Glutamatergic neuron (in vitro differentiated cells): Measurements from ENCODE around the gene FIBCD1. TPM values are rescaled to one million over a fixed set of nuclear protein-coding genes. Genes with fewer than 3 reads are reported as not detected.

Experiments
- DNase-seq: peaks from one replicate; pipeline ENCODE4 v3.0.0; 2022
- H3K27ac Mint-ChIP-seq: one replicate; pipeline ENCODE4 v1.8.0; 2020; ENCODE audit warnings: mild to moderate bottlenecking, mixed read lengths, inconsistent platforms; ENCODE audit not compliant: unreplicated experiment
- H3K27me3 Mint-ChIP-seq: one replicate; pipeline ENCODE4 v1.8.0; 2020; ENCODE audit warnings: mild to moderate bottlenecking, moderate library complexity, mixed read lengths, inconsistent platforms; ENCODE audit not compliant: unreplicated experiment
- H3K36me3 Mint-ChIP-seq: one replicate; pipeline ENCODE4 v1.8.0; 2020; ENCODE audit warnings: mild to moderate bottlenecking, mixed read lengths, inconsistent platforms; ENCODE audit not compliant: unreplicated experiment
- H3K4me1 Mint-ChIP-seq: one replicate; pipeline ENCODE4 v1.8.0; 2020; ENCODE audit warnings: mild to moderate bottlenecking, low read depth, mixed read lengths, inconsistent platforms; ENCODE audit not compliant: unreplicated experiment
- H3K4me3 Mint-ChIP-seq: one replicate; pipeline ENCODE4 v1.8.0; 2020; ENCODE audit warnings: mild to moderate bottlenecking, mixed read lengths, inconsistent platforms; ENCODE audit not compliant: unreplicated experiment
- H3K9me3 Mint-ChIP-seq: one replicate; pipeline ENCODE4 v1.8.0; 2020; ENCODE audit warnings: mild to moderate bottlenecking, moderate library complexity, mixed read lengths, inconsistent platforms; ENCODE audit not compliant: unreplicated experiment
- CTCF ChIP-seq: fragments of 200-600 bp; sonication (generic); IDR thresholded peaks from one replicate; pipeline ENCODE4 v1.5.0; 2021; ENCODE audit not compliant: partially characterized antibody, unreplicated experiment
- total RNA-seq: library from RNA; stranded (reverse); fragmentation: NEBNext Ultra II Directional; extraction: Animal tissue kit (Norgen Biotek cat#: 25700); gene quantifications from one replicate; pipeline ENCODE4 v1.2.1, GENCODE V29; 2021; ENCODE audit not compliant: unreplicated experiment

FIBCD1 gene
- total RNA-seq, 1 donor from 2014 or later, result not detected

DNA sequence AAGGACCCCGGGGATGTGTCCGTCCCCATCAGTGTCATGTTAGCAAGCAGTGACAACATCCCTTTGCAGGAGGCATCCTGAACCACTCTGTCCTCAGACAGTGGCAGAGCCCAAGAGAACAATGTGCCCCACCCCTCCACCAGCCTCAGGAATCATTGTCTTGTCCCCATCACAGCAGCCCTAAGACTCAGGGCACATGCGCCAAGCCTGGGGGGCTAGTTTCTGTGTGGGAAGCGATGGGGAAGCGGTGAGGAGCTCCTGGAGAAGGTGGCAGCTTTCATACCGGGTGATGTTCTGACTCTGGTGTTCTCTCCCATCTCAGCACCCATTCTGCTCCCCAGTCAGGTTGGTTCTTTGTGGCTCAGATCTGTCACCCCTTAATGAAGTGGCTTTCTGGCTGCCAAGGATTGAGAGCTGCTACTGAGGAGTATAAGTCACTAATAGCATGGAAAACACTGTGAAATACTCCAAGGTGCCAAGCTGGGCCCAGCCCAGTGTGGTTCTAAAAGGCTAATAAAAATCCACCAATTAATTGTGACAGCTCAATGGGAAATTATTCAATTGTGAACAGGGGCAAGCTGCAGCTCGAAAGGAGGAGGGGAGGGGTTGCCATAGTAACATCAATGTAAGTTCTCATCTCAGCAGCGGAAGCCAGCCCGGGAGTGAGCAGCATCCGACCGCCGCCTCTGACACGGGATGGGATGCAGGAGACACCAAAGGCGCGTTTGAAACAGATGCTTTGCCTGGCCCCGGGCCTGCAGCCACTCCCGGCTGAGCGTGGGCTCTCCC, 47.2 kb downstream of the FIBCD1 start:
- Mint-ChIP-seq H3K4me3 (peak overlapping the region; percentile 49), H3K27ac (peak overlapping the region; percentile 59), H3K9me3 (peaks cover 10% of the 10 kb centered on the region), H3K27me3 (peaks cover 7% of the 10 kb centered on the region), H3K36me3 (peaks cover 5% of the 10 kb centered on the region), H3K4me1 (peaks cover 21% of the 10 kb centered on the region)
- no peak for TF ChIP-seq CTCF
- DNase-seq, result no peak

- Mint-ChIP-seq H3K9me3 (peaks cover 10% of the 10 kb centered on the region), H3K36me3 (peaks cover 5% of the 10 kb centered on the region), H3K27ac (peak overlapping the region; percentile 43), H3K4me3 (no peak overlapping the region), H3K4me1 (peaks cover 21% of the 10 kb centered on the region), H3K27me3 (peaks cover 7% of the 10 kb centered on the region)
- DNase-seq, result no peak
- no peak for TF ChIP-seq CTCF
Measured at GRCh38 chr9:130890870-130891687, 48.0 kb downstream of the FIBCD1 start.

DNA sequence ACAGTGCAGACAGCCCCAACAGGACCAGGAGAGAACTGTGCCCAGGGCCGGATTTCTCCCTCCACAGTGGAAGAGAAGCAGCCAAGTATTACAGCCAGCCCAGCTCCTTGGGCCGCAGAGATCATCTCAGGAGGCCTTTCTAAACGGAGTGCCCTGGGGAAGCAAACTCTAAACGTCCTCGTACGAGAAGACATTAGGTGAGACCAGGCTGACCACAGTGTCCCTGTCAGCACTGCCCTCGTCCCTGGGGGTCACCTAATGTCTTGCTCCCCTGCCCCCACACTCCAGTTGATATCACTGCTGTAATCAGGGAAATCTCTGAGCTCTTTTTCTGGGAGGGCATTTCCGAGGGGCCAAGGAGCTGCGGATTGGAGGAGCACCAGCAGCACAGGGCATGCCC, 48.9 kb downstream of the FIBCD1 start:
- Mint-ChIP-seq H3K4me3 (no peak overlapping the region), H3K4me1 (peaks cover 21% of the 10 kb centered on the region), H3K27me3 (peaks cover 12% of the 10 kb centered on the region), H3K9me3 (peaks cover 14% of the 10 kb centered on the region), H3K36me3 (peaks cover 5% of the 10 kb centered on the region), H3K27ac (no peak overlapping the region)
- DNase-seq, result no peak
- TF ChIP-seq CTCF, result no peak

DNA sequence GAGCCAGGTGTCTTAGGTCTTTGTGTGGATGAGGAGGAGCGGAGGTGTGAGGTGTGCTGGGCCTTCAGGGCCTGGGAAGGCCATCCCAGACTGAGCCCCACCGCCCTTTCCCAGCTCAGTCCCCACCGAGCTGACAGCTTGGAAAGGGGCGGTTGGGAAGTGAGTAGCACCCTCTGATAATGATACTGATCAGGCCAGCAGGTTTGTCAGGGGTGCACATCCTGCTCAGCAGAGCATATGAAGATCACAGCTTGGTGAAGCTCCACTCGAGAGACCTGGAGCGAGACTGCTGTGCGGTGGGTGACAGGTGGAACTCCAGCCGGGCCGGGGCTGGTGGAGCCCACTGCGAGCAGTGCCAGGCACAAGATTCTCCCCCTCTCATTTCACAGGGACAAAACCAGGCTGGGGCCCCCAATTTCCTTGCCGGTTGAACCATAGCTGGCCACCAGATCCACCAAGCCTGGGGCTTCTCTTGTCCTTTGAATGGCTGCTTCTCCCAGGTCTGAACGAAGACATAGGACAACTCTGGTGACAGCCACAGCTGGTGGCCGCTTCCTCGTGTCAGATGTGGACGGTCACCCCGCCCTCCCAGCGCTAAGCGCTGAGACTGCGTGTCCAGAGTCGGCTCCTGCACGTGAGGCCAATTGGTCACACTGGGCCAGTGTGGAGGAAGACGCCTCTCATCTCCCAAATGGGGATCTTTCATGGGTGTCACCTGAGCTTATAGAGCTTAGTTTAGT, 50.7 kb downstream of the FIBCD1 start:
- Mint-ChIP-seq H3K27ac (no peak overlapping the region), H3K9me3 (peaks cover 14% of the 10 kb centered on the region), H3K4me3 (no peak overlapping the region), H3K4me1 (peaks cover 18% of the 10 kb centered on the region), H3K27me3 (peaks cover 15% of the 10 kb centered on the region), H3K36me3 (peaks cover 5% of the 10 kb centered on the region)
- no peak for DNase-seq
- TF ChIP-seq CTCF, result no peak
